GM10266 (cell line): ENCODE measurements around the gene TBK1.

Source experiments
- DNase-seq: peaks from one replicate; pipeline ENCODE4 v3.0.0; 2012; ENCODE audit errors: extremely low spot score
- TF ChIP-seq, protein P1 (sequence below): IDR thresholded peaks from 2 replicates; pipeline ENCODE4 v1.5.1; 2012; ENCODE audit warnings: mild to moderate bottlenecking, low read depth; ENCODE audit not compliant: control insufficient read depth, insufficient read depth; ENCODE audit errors: missing control alignments

The TBK1 gene

DNA sequence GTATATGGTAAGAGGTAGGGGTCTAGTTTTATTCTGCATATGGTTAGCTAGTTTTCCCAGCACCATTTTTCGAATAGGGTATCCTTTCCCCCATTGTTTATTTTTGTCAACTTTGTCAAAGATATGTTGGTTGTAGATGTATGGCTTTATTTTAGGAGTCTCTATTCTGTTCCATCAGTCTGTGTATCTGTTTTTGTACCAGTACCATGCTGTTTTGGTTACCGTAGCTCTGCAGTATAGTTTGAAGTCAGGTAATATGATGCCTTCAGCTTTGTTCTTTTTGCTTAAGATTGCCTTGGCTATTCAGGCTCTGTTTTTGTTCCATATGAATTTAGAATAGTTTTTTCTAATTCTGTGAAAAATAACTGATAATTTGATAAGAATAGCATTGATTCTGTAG lies 24.9 kb downstream of the TBK1 start:
- TF ChIP-seq, protein P1, sequence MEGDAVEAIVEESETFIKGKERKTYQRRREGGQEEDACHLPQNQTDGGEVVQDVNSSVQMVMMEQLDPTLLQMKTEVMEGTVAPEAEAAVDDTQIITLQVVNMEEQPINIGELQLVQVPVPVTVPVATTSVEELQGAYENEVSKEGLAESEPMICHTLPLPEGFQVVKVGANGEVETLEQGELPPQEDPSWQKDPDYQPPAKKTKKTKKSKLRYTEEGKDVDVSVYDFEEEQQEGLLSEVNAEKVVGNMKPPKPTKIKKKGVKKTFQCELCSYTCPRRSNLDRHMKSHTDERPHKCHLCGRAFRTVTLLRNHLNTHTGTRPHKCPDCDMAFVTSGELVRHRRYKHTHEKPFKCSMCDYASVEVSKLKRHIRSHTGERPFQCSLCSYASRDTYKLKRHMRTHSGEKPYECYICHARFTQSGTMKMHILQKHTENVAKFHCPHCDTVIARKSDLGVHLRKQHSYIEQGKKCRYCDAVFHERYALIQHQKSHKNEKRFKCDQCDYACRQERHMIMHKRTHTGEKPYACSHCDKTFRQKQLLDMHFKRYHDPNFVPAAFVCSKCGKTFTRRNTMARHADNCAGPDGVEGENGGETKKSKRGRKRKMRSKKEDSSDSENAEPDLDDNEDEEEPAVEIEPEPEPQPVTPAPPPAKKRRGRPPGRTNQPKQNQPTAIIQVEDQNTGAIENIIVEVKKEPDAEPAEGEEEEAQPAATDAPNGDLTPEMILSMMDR: no peak
- no peak for DNase-seq

DNA sequence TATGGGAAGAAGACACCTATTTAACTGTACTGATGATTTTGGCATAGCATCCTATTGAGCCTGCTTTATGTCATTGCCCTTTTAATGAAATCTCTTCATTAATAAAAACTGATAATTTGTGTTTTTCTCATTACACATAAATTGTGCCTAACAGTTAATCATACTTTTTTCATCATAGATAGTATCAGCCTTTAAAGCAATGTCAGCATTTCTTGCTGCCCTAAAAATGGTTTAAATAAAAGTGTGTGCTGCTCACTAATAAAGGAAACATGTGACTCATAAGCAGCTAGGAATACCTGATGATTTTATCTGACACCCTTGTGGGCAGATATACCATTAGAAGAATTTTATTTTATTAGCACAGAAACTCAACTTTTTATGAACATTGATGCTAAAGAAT lies 26.7 kb downstream of the TBK1 start:
- no peak for DNase-seq
- TF ChIP-seq, protein P1: no peak

DNA sequence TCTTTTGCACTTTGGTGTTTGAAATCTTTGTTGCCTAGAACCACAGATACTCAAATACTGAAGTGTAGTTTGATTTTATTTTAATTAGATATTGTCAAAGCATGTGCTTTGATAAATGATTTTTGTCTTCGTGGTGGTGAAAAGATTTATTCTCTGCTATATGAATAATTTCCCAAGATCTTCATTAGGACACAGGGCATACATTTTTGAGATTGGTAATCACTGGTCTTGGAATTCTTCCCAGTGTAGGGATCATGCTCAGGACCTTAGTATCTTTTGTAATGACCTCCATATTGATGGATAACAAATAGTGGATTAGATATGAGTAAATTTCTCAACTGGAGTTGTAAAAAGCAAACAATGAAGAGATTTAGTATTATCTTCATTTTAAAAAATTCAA lies 28.2 kb downstream of the TBK1 start:
- TF ChIP-seq, protein P1: no peak
- no peak for DNase-seq

DNA sequence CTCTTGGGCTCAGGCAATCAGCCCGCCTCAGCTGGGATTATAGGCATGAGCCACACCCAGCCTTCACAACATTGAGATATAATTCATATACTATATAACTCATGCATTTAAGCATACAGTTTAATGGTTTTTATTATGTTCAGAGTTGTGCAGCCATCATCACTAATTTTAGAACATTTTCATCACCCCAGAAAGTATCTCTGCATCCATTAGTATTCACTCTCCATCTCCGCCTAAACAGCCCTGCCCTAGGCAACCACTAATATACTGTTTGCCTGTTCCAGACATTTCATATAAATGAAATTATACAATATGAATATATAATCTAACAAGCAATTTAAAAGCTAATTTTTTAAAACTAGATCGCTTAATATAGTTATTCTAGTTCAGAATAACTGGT lies 34.7 kb downstream of the TBK1 start:
- TF ChIP-seq, protein P1: no peak
- DNase-seq: no peak

DNA sequence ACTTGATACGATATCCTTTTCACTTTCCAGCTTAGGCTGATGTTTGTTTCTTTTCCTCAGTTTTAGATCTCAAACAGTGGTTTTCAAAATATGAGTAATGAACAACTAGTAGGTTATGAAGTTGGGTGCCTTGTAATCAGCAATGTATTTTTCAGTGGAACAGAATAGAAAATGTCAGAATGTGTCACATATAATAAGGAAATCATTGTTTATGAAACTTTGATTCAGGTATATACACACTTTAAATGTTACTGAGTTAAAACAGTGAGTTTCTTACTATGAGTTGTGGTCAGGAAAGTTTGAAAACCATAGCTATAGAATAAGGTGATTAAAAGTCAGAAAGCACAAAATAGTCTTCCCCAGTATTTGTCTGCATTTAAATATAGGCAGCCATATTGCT lies 39.8 kb downstream of the TBK1 start:
- no peak for DNase-seq

DNA sequence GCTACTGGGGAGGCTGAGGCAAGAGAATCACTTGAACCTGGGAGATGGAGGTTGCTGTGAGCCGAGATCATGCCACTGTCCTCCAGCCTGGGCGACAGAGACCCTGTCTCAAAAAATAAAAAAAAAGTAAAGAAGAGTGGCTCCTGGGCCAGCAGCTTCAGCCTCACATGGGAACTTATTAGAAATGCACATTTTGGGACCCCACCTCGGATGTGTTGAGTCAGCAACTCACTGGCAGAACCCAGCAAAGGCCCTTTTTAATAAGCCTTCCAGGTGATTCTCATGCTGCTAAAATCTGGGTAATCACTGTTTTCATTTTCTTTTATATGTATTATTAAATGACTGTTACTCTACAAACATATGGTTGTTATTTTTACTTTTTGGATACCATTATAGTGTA lies 41.6 kb downstream of the TBK1 start:
- DNase-seq: no peak
- TF ChIP-seq, protein P1: no peak

More for the DNA sequence above, 39.8 kb downstream of the TBK1 start:
- TF ChIP-seq, protein P1: no peak

DNA sequence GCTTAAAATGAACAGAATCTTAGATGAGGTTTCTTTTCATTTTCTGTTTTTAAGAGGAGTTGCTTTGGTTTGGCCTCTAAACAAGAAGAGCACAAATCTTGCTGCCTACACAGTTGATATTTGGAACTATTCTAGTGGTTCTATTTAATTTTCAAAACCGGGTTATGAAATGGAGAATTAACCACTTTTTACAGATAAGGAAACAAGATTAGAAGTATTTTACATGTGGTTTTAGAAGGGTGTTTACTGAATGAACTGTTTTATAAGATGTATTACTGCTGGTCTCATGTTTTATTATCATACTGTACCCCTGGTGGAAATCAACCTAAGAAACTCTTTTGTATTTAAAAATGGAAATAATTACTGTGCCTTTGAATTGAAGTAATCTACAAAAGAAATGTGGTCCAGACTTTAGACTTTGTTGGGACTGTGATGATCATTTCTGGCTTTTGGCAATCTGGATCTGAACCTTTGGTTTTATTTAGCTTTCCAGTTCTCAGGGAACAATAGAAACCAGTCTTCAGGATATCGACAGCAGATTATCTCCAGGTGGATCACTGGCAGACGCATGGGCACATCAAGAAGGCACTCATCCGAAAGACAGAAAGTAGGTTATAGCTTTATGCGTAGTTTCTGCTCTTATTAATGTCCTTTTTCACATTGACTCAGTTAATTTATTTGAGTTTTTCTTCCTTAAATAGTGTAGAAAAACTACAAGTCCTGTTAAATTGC lies 43.2 kb downstream of the TBK1 start:
- TF ChIP-seq, protein P1: no peak
- no peak for DNase-seq
